ENCODE measurements around the gene LIN7A. TPM values are rescaled to one million over a fixed set of nuclear protein-coding genes. Genes with fewer than 3 reads are reported as not detected.

The LIN7A gene
- total RNA-seq, 1 experiment from 2014 or later: 16.2 TPM

- intact Hi-C loops (cut with micrococcal nuclease; ENCODE audit: unreplicated experiment): no loop called here
- no peak overlapping the region for H3K4me3 Mint-ChIP-seq (ENCODE audit: unreplicated experiment)
- no peaks in the 10 kb centered on the region for H3K9me3 Mint-ChIP-seq (ENCODE audit: unreplicated experiment)
- no peaks in the 10 kb centered on the region for H3K27me3 Mint-ChIP-seq (ENCODE audit: insufficient read depth, unreplicated experiment)
- Histone ChIP-seq H3K4me1 (no peaks in the 10 kb centered on the region), H3K9me3 (no peaks in the 10 kb centered on the region), H3K27me3 (replicated peaks; ENCODE audit: control insufficient read depth, insufficient read depth, low read length) (no peaks in the 10 kb centered on the region), H3K36me3 (ENCODE audit: control insufficient read depth, insufficient read depth, low read length) (no peaks in the 10 kb centered on the region), H3K4me3 (ENCODE audit: low read depth, low read length) (no peak overlapping the region)
- no peak for TF ChIP-seq CTCF (IDR thresholded peaks at IDR 0.05; ENCODE audit: insufficient read depth in 1 of 2, low read depth in 1 of 2, low read length in 1 of 2, severe bottlenecking in 1 of 2, unreplicated experiment in 1 of 2)
- no TSS peak for BruUV-seq (replicated peaks)
- H3K36me3 Mint-ChIP-seq (ENCODE audit: insufficient read depth, unreplicated experiment): no peaks in the 10 kb centered on the region
- H3K4me1 Mint-ChIP-seq (ENCODE audit: low read depth, unreplicated experiment): no peaks in the 10 kb centered on the region
- no peak overlapping the region for H3K27ac Mint-ChIP-seq (ENCODE audit: unreplicated experiment)
- POLR2A ChIA-PET: no interaction called here
- CTCF ChIA-PET: no interaction called here
- no peak for DNase-seq
Observed at GRCh38 chr12:80954857-80955520, 17.3 kb upstream of the LIN7A start.

DNA sequence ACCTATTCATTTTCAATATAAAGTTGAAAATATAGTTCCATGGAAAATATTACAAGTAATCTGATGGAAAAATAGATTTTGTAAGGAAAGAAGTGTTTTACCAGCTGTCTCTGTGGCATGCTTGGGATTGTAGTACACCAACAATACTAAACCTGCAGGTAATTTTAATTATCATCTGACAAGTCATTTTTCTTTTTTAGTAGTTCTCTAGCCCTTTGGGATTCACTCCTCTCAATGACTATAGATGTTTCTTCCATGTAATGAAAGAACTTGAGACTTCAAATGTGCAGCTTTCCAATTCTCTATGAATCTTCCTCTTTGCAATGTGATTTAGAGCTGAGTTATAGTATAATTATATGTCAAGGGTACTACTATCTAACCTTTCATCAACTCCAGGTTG lies 14.7 kb upstream of the LIN7A start:
- no peak overlapping the region for H3K27ac Mint-ChIP-seq (ENCODE audit: unreplicated experiment)
- H3K27me3 ChIP-seq (replicated peaks; ENCODE audit: control insufficient read depth, insufficient read depth, low read length): no peaks in the 10 kb centered on the region
- DNase-seq: no peak
- no peaks in the 10 kb centered on the region for H3K4me1 ChIP-seq
- H3K9me3 Mint-ChIP-seq (ENCODE audit: unreplicated experiment): no peaks in the 10 kb centered on the region
- H3K9me3 ChIP-seq: no peaks in the 10 kb centered on the region
- no peaks in the 10 kb centered on the region for H3K27me3 Mint-ChIP-seq (ENCODE audit: insufficient read depth, unreplicated experiment)
- no TSS peak for BruUV-seq (replicated peaks)
- intact Hi-C loops (cut with micrococcal nuclease; ENCODE audit: unreplicated experiment): no loop called here
- TF ChIP-seq CTCF (IDR thresholded peaks at IDR 0.05; ENCODE audit: insufficient read depth in 1 of 2, low read depth in 1 of 2, low read length in 1 of 2, severe bottlenecking in 1 of 2, unreplicated experiment in 1 of 2): no peak
- POLR2A ChIA-PET: no interaction called here
- CTCF ChIA-PET: no interaction called here
- H3K36me3 ChIP-seq (ENCODE audit: control insufficient read depth, insufficient read depth, low read length): no peaks in the 10 kb centered on the region
- no peak overlapping the region for H3K4me3 Mint-ChIP-seq (ENCODE audit: unreplicated experiment)
- H3K36me3 Mint-ChIP-seq (ENCODE audit: insufficient read depth, unreplicated experiment): no peaks in the 10 kb centered on the region
- no peaks in the 10 kb centered on the region for H3K4me1 Mint-ChIP-seq (ENCODE audit: low read depth, unreplicated experiment)
- H3K4me3 ChIP-seq (ENCODE audit: low read depth, low read length): no peak overlapping the region

DNA sequence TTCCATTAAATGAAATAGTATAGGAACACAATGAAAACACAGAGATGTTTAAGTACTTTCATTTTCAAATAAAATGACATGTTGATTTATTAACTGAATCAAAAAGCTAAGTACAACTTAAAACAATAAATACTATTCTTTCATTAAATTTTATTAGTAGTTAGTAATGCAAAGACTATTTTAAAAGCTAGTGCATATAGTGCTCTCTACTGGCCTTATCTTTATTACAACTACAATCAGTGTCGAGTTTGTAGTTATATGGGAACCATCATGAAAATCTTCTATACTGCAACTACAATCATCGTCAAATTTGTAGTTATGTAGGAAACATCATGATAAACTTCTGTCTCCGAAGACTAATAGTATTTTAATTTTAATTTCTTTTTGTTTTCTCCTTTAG lies 8.9 kb upstream of the LIN7A start:
- no peak overlapping the region for H3K4me3 Mint-ChIP-seq (ENCODE audit: unreplicated experiment)
- intact Hi-C loops (cut with micrococcal nuclease; ENCODE audit: unreplicated experiment): no loop called here
- CTCF ChIA-PET: interaction anchor here (1.6 kb wide), 1 partner anchor 109 kb away, joined by 10 read pairs; no protein-coding TSS in a partner anchor

More for the DNA sequence above, 8.9 kb upstream of the LIN7A start:
- Mint-ChIP-seq H3K4me1 (ENCODE audit: low read depth, unreplicated experiment) (peaks cover 6% of the 10 kb centered on the region), H3K36me3 (ENCODE audit: insufficient read depth, unreplicated experiment) (no peaks in the 10 kb centered on the region), H3K27ac (ENCODE audit: unreplicated experiment) (no peak overlapping the region), H3K27me3 (ENCODE audit: insufficient read depth, unreplicated experiment) (no peaks in the 10 kb centered on the region), H3K9me3 (ENCODE audit: unreplicated experiment) (no peaks in the 10 kb centered on the region)
- H3K4me1 ChIP-seq: no peaks in the 10 kb centered on the region
- H3K27me3 ChIP-seq (replicated peaks; ENCODE audit: control insufficient read depth, insufficient read depth, low read length): no peaks in the 10 kb centered on the region
- no peak overlapping the region for H3K4me3 ChIP-seq (ENCODE audit: low read depth, low read length)
- H3K9me3 ChIP-seq: no peaks in the 10 kb centered on the region
- no peak for TF ChIP-seq CTCF (IDR thresholded peaks at IDR 0.05; ENCODE audit: insufficient read depth in 1 of 2, low read depth in 1 of 2, low read length in 1 of 2, severe bottlenecking in 1 of 2, unreplicated experiment in 1 of 2)
- POLR2A ChIA-PET: no interaction called here
- BruUV-seq (replicated peaks): no TSS peak
- DNase-seq: no peak
- no peaks in the 10 kb centered on the region for H3K36me3 ChIP-seq (ENCODE audit: control insufficient read depth, insufficient read depth, low read length)
